HepG2 (cell line): Measurements from ENCODE around the gene MICAL3. TPM values are rescaled to one million over a fixed set of nuclear protein-coding genes. Genes with fewer than 3 reads are reported as not detected.

Experiments
- GMEB2 ChIP-seq: IDR thresholded peaks from 2 replicates; pipeline ENCODE4 v1.6.1; 2016; ENCODE audit warnings: missing biosample characterization, missing genetic modification reagents, low read depth
- RFX3 ChIP-seq: IDR thresholded peaks from 2 replicates; pipeline ENCODE4 v1.6.1; 2016; ENCODE audit warnings: missing biosample characterization, missing genetic modification reagents
- SKI ChIP-seq: fragments of 450-650 bp; IDR thresholded peaks from one replicate; pipeline ENCODE4 v1.6.1; 2018; ENCODE audit warnings: mild to moderate bottlenecking; ENCODE audit not compliant: partially characterized antibody
- SOX6 ChIP-seq, 2 experiments: fragments of 450-650 bp in 1 of 2; sonication (generic) in 1 of 2; formaldehyde crosslinking in 1 of 2; IDR thresholded peaks; 2 replicates each; pipeline versions ENCODE4 v1.4.0 to v1.6.1; 2017 to 2020; ENCODE audit warnings: antibody characterized with exemption in 1 of 2, mild to moderate bottlenecking in 1 of 2, missing genetic modification reagents in 1 of 2
- TRAFD1 ChIP-seq: sonication (generic); formaldehyde crosslinking; IDR thresholded peaks from 2 replicates; pipeline ENCODE4 v1.5.1; 2020; ENCODE audit warnings: missing genetic modification reagents, mild to moderate bottlenecking, borderline replicate concordance
- ZHX1 ChIP-seq: sonication (generic); formaldehyde crosslinking; IDR thresholded peaks from 2 replicates; pipeline ENCODE4 v1.8.1; 2022; ENCODE audit warnings: low read depth, mild to moderate bottlenecking, missing genetic modification reagents
- ZNF33A ChIP-seq: sonication (generic); formaldehyde crosslinking; IDR thresholded peaks from 2 replicates; pipeline ENCODE4 v1.5.1; 2020; ENCODE audit warnings: missing genetic modification reagents, mild to moderate bottlenecking, moderate library complexity, borderline replicate concordance
- ZNF687 ChIP-seq: sonication (generic); formaldehyde crosslinking; IDR thresholded peaks from 2 replicates; pipeline ENCODE4 v1.5.1; 2020; ENCODE audit warnings: mild to moderate bottlenecking, missing genetic modification reagents, moderate library complexity
- ZXDC ChIP-seq: sonication (generic); formaldehyde crosslinking; IDR thresholded peaks from 2 replicates; pipeline ENCODE4 v1.5.0; 2020; ENCODE audit warnings: mild to moderate bottlenecking, missing genetic modification reagents
- polyA plus RNA-seq, 8 experiments: library from polyadenylated mRNA; depleted of rRNA in 3 of 8; stranded (reverse) in 7 of 8; unstranded in 1 of 8; fragments of >200 nt; fragmentation: Illumina TruSeq in 4 of 8; extraction: Trizol in 4 of 8; gene quantifications; 2 replicates each; pipeline versions ENCODE4 v1.2.1 to v1.2.3, GENCODE V29; 2011 to 2016; ENCODE audit warnings: low read depth in 4 of 8, missing spikeins in 1 of 8, mixed read lengths in 1 of 8; ENCODE audit not compliant: insufficient read depth in 1 of 8
- total RNA-seq, 5 experiments: library from RNA; depleted of rRNA; stranded (reverse); fragments of >200 nt; fragmentation: Illumina TruSeq; extraction: Trizol; gene quantifications; 2 replicates each; pipeline ENCODE4 v1.2.3, GENCODE V29; 2016; ENCODE audit warnings: low read depth in 1 of 5
- TF ChIP-seq, protein P1 (sequence below), 2 experiments: sonication (generic) in 1 of 2; formaldehyde crosslinking in 1 of 2; IDR thresholded peaks; 2 replicates each; pipeline versions ENCODE4 v1.5.1 to v1.6.1; 2011 to 2020; ENCODE audit warnings: borderline replicate concordance in 1 of 2, low read depth in 1 of 2, low read length in 1 of 2, mild to moderate bottlenecking in 1 of 2, missing genetic modification reagents in 1 of 2, moderate library complexity in 1 of 2

The MICAL3 gene
- total and polyA plus RNA-seq, 2 of the 13 experiments (the other 11 are each of a cell fraction or from before 2014, with no cell fraction given), result 5.3 to 12.5 TPM

GRCh38 chr22:18044548-18045271 lies 20.3 kb upstream of the MICAL3 start (continued):
- TF ChIP-seq TRAFD1 (CRISPR knock-in tag) (no peak), SKI (peak; percentile 80), ZNF33A (CRISPR knock-in tag) (no peak), GMEB2 (CRISPR knock-in tag) (no peak), RFX3 (CRISPR knock-in tag) (no peak), ZXDC (CRISPR knock-in tag) (no peak), SOX6 (IDR thresholded peaks at IDR 0.05) (no peak), SOX6 (CRISPR knock-in tag; IDR thresholded peaks at IDR 0.05) (peak; percentile 88), ZHX1 (no peak), ZNF687 (CRISPR knock-in tag) (peak; percentile 70)
- TF ChIP-seq, protein P1, sequence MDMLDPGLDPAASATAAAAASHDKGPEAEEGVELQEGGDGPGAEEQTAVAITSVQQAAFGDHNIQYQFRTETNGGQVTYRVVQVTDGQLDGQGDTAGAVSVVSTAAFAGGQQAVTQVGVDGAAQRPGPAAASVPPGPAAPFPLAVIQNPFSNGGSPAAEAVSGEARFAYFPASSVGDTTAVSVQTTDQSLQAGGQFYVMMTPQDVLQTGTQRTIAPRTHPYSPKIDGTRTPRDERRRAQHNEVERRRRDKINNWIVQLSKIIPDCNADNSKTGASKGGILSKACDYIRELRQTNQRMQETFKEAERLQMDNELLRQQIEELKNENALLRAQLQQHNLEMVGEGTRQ (IDR thresholded peaks at IDR 0.05; ENCODE audit: low read depth, low read length), result peak; percentile 48; the same call in 1 of the 2 replicates
- TF ChIP-seq, protein P1 (CRISPR knock-in tag; IDR thresholded peaks at IDR 0.05; ENCODE audit: borderline replicate concordance), result peak; percentile 87
